ENCODE measurements around the gene MDK. TPM values are rescaled to one million over a fixed set of nuclear protein-coding genes. Genes with fewer than 3 reads are reported as not detected.
A peak's percentile ranks its signal among the peaks of the same experiment; 100 is the strongest.

The MDK gene
- total and polyA plus RNA-seq, 8 donors, result 4.3 to 84.4 (median 21.9) TPM

- no peak for DNase-seq
- H3K27ac ChIP-seq, result peak overlapping the region; percentile 1 to 77 (median 42)
- intact Hi-C loops (cut with DNase I), result no loop called here
These were observed 30.3 kb upstream of the MDK start for GRCh38 chr11:46351148-46351547.

GRCh38 chr11:46351606-46352005 lies 29.9 kb upstream of the MDK start:
- H3K4me3 ChIP-seq, result peak overlapping the region in 1 of 4 donors; percentile 35
- ATAC-seq, result peak; percentile 17 to 41 (median 29)
- no peaks in the 10 kb centered on the region for H3K27me3 ChIP-seq
- no peak for TF ChIP-seq CTCF (IDR thresholded peaks at IDR 0.05)
- H3K27ac ChIP-seq, result peak overlapping the region; percentile 1 to 77 (median 42)
- intact Hi-C loops (cut with DNase I), result no loop called here
- WGBS, 2 donors, result 16 to 30% methylated on average over 5 of the region's 5 CpGs
- no peak for FAIRE-seq
- H3K9me3 ChIP-seq, result no peaks in the 10 kb centered on the region
- H3K36me3 ChIP-seq, result no peaks in the 10 kb centered on the region
- peak in 3 of 6 donors; percentile 54 to 63 (median 56) for DNase-seq
- H3K4me1 ChIP-seq, result peaks cover 0 to 43% (median 26%) of the 10 kb centered on the region in 3 donors

More at GRCh38 chr11:46351148-46351547, 30.3 kb upstream of the MDK start:
- no peaks in the 10 kb centered on the region for H3K36me3 ChIP-seq
- no peak overlapping the region for H3K4me3 ChIP-seq
- TF ChIP-seq CTCF (IDR thresholded peaks at IDR 0.05), result no peak
- H3K4me1 ChIP-seq, result peaks cover 0 to 42% (median 26%) of the 10 kb centered on the region in 3 donors
- ATAC-seq (no peak), FAIRE-seq (no peak)
- H3K9me3 ChIP-seq, result no peaks in the 10 kb centered on the region
- no peaks in the 10 kb centered on the region for H3K27me3 ChIP-seq
- 36 to 43% methylated on average over 8 of the region's 8 CpGs for WGBS, 2 donors

- Histone ChIP-seq H3K27ac (peak overlapping the region in 3 of 4 donors; percentile 45 to 77 (median 60)), H3K27me3 (no peaks in the 10 kb centered on the region), H3K9me3 (no peaks in the 10 kb centered on the region), H3K4me1 (peaks cover 0 to 50% (median 33%) of the 10 kb centered on the region in 3 donors), H3K36me3 (no peaks in the 10 kb centered on the region), H3K4me3 (peak overlapping the region; percentile 3 to 35 (median 17))
- ATAC-seq (peak; percentile 73 to 80 (median 75)), FAIRE-seq (no peak), DNase-seq (peak; percentile 84 to 95 (median 86))
- WGBS, 2 donors, result 13 to 16% methylated on average over 30 to 33 of the region's 33 CpGs
- TF ChIP-seq CTCF (IDR thresholded peaks at IDR 0.05), result peak; percentile 89 to 97 (median 95)
- intact Hi-C loops (cut with DNase I), result no loop called here
These were observed 29.2 kb upstream of the MDK start for GRCh38 chr11:46352063-46352841.

- Histone ChIP-seq H3K4me1 (peaks cover 6 to 59% (median 40%) of the 10 kb centered on the region in 3 donors), H3K4me3 (no peak overlapping the region), H3K27me3 (no peaks in the 10 kb centered on the region), H3K36me3 (no peaks in the 10 kb centered on the region), H3K27ac (peak overlapping the region in 1 of 4 donors; percentile 12), H3K9me3 (no peaks in the 10 kb centered on the region)
- WGBS, 2 donors, result 71 to 74% methylated on average over 9 of the region's 9 CpGs
- DNase-seq, result no peak
- no peak for ATAC-seq
- TF ChIP-seq CTCF (IDR thresholded peaks at IDR 0.05), result no peak
- no peak for FAIRE-seq
- intact Hi-C loops (cut with DNase I), result no loop called here
These were observed 27.8 kb upstream of the MDK start for GRCh38 chr11:46353698-46354097.

All from pancreas (tissue), 10 donors.